T follicular helper cell (primary cell): ENCODE data around the gene EIF3D.

ENCODE experiments used
- DNase-seq: peaks from one replicate; pipeline ENCODE4 v3.0.0-alpha.2; 2020; ENCODE audit warnings: low read depth

The EIF3D gene

GRCh38 chr22:36467042-36467810 is 61.7 kb downstream of the EIF3D start:
- no peak for DNase-seq

GRCh38 chr22:36466258-36466657 is 62.7 kb downstream of the EIF3D start:
- DNase-seq = no peak

DNA sequence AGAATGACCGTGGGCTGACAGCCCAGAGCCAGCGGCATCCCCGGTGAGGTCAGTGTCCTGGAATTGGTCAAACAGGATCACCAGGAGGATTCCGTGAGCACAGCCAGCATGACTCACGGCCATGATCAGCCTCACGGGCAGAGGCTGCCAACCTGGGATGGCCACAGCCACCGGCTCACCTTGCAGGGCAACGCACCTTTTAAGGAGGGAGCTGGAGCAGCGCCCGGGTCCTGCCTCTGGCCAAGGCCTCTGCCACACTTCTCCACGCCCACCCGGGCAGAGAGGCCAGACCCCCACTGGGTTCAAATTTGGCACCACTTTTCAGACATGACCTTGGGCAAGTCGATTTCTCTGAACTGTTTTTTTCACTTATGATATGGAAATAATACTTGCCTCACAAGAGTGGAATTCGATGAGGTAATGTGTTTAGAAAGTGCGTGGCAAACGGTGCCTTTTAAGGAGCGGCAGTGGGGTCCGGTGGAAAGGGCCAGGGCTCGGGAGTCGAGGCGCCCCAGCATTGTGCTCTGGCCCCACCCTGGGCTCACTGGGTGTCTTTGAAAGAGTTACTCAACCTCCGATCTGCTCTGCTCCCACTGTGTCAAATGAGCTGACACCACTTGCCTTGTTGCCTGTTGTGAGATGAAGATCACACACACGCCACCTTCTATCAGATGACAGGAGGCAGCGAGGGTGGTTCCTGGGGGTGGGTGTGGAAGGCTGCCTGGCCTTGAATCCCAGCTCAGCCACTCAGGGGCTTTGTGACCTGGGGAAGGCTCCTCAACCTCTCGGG is 63.5 kb downstream of the EIF3D start:
- no peak for DNase-seq

GRCh38 chr22:36464715-36465231 is 64.2 kb downstream of the EIF3D start:
- no peak for DNase-seq

GRCh38 chr22:36463783-36464184 is 65.2 kb downstream of the EIF3D start:
- DNase-seq = no peak

GRCh38 chr22:36461665-36462649 is 67.0 kb downstream of the EIF3D start:
- no peak for DNase-seq
